SK-N-MC (cell line): ENCODE results near the gene ITGB3.

Source experiments
- EZH2 ChIP-seq: fragments of 200-600 bp; sonication (generic); IDR thresholded peaks from one replicate; pipeline ENCODE4 v1.6.1; 2017; ENCODE audit warnings: antibody characterized with exemption
- POLR2AphosphoS5 ChIP-seq: IDR thresholded peaks from 2 replicates; pipeline ENCODE4 v1.6.1; 2012; ENCODE audit warnings: mild to moderate bottlenecking, low read depth, low read length, borderline replicate concordance

DNA sequence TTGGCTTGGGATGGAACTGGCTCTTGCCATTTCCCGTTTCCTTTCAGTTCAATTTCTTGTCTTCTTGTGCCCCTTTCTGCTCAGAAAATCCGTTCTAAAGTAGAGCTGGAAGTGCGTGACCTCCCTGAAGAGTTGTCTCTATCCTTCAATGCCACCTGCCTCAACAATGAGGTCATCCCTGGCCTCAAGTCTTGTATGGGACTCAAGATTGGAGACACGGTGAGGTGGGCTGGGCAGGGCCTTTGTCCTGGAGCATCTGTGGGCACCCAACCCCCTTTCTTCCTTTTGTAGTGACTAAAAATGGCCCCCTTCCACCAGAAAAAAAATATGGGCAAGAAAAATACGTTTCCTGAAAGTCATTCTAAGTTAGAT, 37.2 kb downstream of the ITGB3 start:
- TF ChIP-seq EZH2 (no peak), POLR2AphosphoS5 (no peak)
